ENCODE results near the gene KLRF2.

KLRF2 gene

DNA sequence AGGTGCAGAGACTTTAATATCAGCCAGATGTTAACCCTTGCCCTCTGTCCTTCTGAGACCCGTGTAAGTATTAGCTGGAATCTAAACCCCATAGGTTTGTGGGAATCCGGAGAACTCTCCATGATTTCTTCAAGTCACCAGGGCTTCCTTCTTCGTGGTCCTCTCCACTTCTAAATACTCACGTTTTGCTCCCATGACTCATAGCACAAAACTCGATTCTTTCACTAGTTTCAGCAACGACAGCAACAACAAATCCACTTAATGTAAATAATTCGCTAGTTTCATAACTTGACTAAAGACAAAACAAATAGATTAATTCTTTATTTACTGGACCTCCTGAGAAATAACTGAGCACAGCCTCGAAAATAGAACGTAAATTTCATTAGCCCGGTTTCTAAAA, 55.3 kb downstream of the KLRF2 start:
- DNase-seq (ENCODE audit: low spot score), result no peak

DNA sequence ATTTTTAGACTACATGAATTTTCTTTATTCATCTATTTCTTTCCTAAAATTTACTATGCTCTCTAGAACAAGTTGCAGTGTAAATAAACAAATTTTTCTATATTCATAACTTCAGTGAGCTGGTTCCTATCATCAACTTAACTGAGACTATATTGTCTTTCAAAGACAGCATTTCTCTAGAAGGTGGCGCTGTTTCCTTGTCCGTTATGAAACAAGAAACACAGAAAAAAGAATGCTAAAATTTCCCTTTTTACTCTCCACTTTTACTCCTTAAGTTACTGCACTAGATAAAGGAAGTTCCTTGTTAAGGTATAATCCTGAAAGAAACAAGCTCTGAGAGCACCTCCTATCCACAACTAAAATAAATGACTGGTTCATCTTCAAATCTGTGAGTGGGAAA, 59.1 kb downstream of the KLRF2 start:
- DNase-seq (ENCODE audit: low spot score), result no peak

DNA sequence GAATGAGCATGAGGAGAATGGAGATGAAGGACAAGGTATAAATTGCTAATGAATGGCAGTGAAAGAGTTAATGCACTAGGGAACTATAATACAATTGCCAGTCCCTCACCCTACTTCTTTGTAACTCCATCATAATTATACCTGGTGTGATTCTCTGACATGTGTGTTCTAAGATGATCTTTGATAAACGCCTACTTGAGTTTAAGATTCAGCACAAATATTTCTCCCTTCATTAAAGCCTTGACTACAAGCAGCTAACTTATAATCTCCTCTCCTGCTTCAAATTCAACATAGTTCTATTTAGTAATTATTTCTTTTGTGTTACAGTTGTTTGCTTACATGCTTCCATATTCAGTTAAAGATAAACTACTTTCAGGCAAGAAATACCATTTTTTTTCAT, 60.5 kb downstream of the KLRF2 start:
- DNase-seq (ENCODE audit: low spot score), result no peak

DNA sequence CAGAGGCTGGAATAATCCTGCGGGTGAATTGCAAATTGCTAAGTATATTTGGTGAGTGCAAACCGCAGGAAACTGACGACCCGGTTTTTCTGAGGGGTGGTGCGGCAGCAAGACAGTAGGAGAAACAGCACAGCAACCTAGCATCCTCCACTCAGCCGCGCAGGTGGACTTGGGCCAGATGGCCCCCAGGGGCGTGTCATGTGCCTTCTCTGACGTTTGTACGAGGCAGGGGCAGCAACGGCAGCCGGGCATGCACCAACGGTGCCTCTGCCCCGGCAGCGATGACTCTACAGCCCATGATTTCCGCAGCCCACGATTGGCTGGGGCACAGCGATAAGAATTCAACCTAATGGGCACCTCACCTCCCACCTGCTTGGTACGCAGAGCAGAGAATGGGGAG, 62.0 kb downstream of the KLRF2 start:
- no peak for DNase-seq (ENCODE audit: low spot score)

DNA sequence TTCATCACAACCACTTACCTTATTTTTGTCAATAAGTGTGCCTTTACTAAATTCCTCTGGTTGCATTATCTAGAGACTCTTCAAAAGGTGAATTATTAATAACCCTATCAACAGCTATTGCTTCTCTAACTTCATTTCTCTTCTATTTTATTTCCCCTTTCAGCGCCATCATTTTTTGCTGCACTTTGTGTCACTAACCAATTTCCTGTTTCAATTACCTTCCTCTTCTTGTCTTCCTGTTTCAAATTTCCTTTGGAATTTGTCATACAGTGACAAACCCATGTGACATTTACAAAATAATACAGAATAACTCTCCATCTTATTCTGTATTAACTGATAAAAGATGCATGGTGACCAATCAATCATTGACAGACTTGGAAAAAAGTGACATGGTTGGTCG, 63.1 kb downstream of the KLRF2 start:
- no peak for DNase-seq (ENCODE audit: low spot score)
